HFF-Myc (cell line): Measurements from ENCODE around the gene PCYT2.

Experiments
- DNase-seq: peaks from one replicate; pipeline ENCODE4 v3.0.0-alpha.2; 2011; ENCODE audit warnings: low read depth; ENCODE audit errors: extremely low read depth
- H3K4me3 ChIP-seq: replicated peaks from 2 replicates; pipeline ENCODE4 v1.5.1; 2011; ENCODE audit warnings: low read depth, mild to moderate bottlenecking, control low read depth, low read length
- TF ChIP-seq, protein P1 (sequence below): IDR thresholded peaks from 2 replicates; pipeline ENCODE4 v1.5.1; 2012; ENCODE audit warnings: mild to moderate bottlenecking, low read depth, low read length, control low read depth; ENCODE audit errors: missing control alignments

PCYT2 gene

DNA sequence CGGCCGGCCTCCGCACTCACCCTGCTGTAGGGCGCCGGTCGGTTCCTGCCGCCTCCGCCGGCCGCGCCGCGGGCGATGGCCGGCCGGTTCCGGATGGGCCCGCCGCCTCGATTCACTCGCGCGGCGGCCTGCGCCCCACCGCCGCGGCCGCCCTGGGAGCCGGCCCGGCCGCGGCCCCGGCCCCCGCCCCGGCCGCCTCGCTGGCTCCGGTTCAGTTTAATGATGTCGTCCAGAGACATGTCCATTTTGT lies 20.0 kb downstream of the PCYT2 start:
- DNase-seq = no peak

DNA sequence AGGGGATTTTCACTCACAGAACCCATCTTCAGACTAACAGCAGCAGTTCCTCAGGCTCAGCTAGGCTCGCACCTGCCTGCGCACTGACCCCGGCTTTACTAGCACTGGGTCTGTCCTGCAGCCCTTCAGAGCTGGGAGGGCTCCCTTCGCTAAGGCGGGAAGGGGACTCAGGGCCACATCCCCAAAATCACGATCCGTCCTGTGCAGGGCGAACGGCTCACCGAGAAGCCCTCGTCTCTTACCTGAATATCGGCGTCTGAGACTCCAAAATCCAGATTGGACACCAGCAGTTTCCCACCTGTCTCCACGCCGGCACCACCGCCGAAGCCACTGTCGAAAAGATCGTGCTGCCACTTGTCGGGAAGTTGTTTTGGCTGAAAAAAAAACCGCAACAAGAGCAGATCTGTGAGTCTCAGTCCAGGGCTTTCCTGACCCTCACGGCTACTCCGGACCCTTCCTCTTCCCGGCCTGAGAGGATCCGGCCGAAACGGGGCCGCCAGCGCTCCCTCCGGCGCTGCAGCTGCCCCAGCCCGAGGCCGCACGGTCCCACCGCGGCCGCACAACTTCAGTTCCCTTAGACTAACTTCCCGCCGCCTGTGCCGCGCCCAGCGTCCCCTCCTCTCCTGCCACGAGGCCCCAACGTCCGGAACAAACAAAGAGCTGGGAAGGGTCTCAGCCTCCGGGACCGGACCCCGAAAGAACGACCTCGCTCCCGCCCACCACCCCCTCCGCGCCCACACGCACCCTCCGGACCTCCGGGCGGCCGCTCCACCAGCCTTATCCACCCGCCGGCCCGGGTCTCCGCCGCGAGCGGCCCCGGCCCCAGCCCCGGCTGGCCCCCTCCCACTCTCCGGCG lies 20.5 kb downstream of the PCYT2 start:
- H3K4me3 ChIP-seq = peak overlapping the region; percentile 73
- DNase-seq = no peak

More for the DNA sequence above, 20.0 kb downstream of the PCYT2 start:
- peak overlapping the region; percentile 73 for H3K4me3 ChIP-seq
- TF ChIP-seq, protein P1, sequence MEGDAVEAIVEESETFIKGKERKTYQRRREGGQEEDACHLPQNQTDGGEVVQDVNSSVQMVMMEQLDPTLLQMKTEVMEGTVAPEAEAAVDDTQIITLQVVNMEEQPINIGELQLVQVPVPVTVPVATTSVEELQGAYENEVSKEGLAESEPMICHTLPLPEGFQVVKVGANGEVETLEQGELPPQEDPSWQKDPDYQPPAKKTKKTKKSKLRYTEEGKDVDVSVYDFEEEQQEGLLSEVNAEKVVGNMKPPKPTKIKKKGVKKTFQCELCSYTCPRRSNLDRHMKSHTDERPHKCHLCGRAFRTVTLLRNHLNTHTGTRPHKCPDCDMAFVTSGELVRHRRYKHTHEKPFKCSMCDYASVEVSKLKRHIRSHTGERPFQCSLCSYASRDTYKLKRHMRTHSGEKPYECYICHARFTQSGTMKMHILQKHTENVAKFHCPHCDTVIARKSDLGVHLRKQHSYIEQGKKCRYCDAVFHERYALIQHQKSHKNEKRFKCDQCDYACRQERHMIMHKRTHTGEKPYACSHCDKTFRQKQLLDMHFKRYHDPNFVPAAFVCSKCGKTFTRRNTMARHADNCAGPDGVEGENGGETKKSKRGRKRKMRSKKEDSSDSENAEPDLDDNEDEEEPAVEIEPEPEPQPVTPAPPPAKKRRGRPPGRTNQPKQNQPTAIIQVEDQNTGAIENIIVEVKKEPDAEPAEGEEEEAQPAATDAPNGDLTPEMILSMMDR = no peak

DNA sequence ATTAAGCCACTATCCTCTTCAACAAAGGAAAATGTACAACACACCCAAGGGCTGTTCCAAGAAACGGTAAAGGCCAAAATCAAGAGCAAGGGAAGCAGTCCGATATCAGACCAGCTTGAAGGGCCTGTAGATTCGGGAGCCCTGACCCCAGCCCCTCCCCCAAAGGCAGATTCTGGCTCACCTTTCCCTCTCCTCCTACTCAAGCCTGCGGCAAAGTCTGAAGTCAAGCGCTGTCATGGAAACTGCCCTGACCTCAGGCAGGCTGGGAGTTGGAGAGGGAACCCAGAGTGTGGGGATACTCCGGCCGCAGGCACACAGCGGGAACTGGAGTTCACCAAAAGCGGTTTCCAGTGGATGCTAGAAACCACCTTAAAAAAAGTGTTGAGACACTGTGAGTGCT lies 21.6 kb downstream of the PCYT2 start:
- peak overlapping the region; percentile 73 for H3K4me3 ChIP-seq
- no peak for DNase-seq
- TF ChIP-seq, protein P1 = no peak

More for the DNA sequence above, 20.5 kb downstream of the PCYT2 start:
- TF ChIP-seq, protein P1 = no peak

DNA sequence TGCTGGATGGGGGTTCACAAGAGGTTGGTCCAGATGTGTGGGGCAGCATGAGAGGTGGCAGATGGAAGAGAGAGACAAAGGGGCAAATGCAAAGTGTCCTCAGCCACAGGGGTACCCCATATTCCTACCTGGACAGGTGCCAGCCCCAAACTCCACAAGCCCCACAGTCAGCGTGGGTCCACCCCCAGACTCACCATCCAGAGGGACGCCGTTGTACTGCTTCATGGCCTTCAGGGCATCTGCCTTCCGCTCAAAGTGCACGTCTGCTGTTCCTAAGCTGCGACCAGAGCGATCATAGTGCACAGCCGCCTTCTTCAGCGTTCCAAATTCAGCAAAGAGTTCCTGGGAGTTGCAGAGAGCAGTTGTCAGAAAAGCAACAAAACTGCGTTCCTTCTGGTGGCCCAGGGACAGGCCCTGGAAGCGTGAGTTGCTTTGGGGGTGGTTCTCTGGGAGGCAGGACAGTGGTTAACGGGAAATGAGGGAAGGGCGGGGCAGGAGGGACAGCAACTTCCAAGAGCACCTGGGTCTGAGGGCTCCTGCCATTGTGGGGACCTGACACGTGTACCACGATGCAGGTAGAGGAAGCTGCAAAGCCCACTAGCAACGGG lies 22.1 kb downstream of the PCYT2 start:
- H3K4me3 ChIP-seq = peak overlapping the region; percentile 73; the same call in 1 of the 2 replicates
- TF ChIP-seq, protein P1 = no peak
- no peak for DNase-seq

DNA sequence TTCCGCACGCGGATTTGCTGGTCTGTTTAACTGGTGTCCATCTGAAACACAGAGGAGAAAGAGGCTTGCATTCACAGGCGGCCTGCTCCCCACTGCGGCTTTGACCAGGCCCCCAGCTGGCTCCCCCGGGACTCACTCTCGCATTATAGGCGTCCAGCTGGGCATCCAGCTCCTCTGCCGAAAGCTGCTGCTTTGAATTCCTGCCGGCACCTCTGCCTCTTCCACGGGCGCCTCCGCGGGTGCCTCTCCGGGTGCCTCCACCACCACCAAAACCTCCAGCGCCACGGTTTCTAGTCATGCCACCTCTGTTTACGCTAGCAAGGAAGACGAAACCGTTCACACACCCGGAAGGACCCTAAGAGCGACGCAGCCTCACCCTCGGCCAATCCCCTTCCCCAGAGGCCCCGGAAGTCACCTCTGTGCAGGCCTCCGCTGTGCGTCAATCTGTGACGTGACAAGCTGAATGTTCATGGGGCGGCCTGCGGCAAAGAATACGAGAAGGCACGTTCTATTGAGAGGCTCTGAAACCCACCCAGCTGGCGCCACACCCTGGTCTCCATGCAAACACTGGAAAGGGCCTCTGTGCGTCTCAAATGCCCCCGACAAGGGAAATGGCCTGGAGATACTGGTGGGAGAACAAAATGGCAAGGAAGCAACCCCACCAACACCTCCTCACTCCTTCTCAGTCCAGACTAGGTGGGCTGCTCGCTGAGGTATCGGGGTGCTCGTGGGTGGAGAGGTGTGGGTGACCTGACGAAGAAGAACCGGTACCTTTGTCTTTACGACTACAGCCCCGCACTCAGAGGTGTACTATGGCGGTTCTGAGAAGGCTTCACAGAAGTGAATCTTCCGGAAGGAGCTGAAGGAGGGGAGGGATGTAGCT lies 22.9 kb downstream of the PCYT2 start:
- TF ChIP-seq, protein P1 = no peak
- no peak for DNase-seq
- H3K4me3 ChIP-seq = no peak overlapping the region

DNA sequence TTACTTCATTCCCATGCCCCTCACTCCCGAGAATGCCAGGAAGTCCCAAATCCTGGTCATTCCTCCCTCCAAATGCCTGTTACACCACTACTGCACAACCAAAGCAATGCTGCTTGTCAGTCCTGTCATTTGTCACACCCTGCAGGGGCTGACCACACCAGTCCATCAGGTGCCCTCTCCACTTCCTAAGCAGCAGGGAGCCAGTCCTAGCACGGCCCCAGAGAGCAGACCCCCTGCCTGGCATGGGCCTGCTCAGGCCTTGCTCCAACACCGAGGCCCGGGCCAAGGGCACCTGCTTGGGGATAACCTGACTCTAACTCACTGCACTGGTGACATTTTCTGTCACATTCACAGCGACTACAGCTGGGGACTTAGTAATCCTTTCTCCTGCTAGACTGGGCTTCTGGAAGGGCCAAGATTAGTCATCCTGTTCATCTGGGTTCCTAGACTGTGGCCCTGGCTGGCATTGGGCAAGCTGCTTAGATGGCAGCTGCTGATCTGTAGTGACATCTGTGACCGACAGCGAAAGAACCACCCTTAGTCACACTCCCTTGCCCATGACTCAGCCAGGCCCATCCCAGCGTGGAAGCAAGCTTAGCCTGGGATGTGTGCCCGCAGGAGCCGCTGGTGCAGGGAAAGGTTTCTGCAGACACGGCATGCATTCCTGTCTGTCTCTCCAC lies 25.2 kb downstream of the PCYT2 start:
- no peak for DNase-seq
- TF ChIP-seq, protein P1 = no peak
- no peak overlapping the region for H3K4me3 ChIP-seq
